ENCODE data around the gene CCZ1. TPM values are rescaled to one million over a fixed set of nuclear protein-coding genes. Genes with fewer than 3 reads are reported as not detected.
"Not testable (repeated sequence)": the region's sequence is repeated elsewhere in the genome, so short reads cannot be mapped to it uniquely, and the experiment has no call there.

Gene CCZ1
- total and polyA plus RNA-seq, 2 of the 13 experiments (the other 11 are each of a cell fraction or from before 2014, with no cell fraction given), result 19.1 to 66.7 TPM

DNA sequence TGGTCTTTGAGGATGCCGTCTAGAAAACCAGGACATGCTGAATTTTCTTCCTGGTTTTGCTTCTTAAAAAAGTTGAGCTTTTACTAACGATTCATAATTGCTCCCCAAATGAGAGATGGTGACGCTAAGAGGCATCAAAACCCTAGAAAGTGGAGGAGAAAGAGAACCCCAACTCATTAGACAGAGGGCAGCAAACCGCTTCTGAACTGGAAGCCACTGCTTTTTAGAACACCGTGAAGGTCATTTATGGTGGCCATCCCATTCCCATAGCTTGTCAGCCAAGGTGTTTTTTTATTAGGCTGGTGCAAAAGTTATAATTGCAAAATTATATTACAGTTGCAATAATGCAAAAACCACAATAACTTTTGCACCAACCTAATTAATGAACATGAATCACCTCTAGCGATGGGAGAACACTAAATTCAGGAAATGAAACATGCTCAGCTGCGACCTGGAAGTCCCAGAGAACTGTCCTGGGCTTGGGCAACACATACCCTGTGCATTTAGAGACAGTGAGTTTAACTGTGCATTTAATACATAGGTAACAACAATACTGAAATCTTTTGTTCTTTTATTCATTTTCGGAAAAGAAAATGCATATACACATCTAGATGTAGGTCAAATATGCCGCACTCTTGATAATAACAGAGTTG lies 33.1 kb upstream of the CCZ1 start:
- peaks cover 19% of the 10 kb centered on the region for H3K4me1 ChIP-seq (ENCODE audit: insufficient read depth, low read length)
- DNase-seq (ENCODE audit: low spot score); POLR2A ChIA-PET; H3K4me2 ChIP-seq (ENCODE audit: low read depth, low read length); H3K27ac ChIP-seq (ENCODE audit: extremely low read length, insufficient read depth, low read length); in situ Hi-C loops (cut with HindIII; ENCODE audit: extremely low pct_ligation_motif_present, low pct_unique_long_range_greater_than_20kb); H3K4me3 ChIP-seq (replicated peaks in 1 of 3; ENCODE audit: insufficient read depth in 1 of 3, low read depth in 2 of 3, low read length in 3 of 3); H3K79me2 ChIP-seq (ENCODE audit: insufficient read depth, low read length); H3K9me3 ChIP-seq (ENCODE audit: low read length); H3K9ac ChIP-seq (ENCODE audit: insufficient read depth, low read depth, low read length); CTCF ChIA-PET (ENCODE audit: low intra/inter-chr PET ratio, low total read pairs); H3K36me3 ChIP-seq (replicated peaks in 1 of 2; ENCODE audit: control insufficient read depth in 1 of 2, insufficient read depth in 2 of 2, low read length in 2 of 2); H4K20me1 ChIP-seq (ENCODE audit: insufficient read depth, low read length); H3K27me3 ChIP-seq (ENCODE audit: control insufficient read depth in 1 of 2, insufficient read depth in 2 of 2, low read length in 2 of 2); intact Hi-C loops (cut with micrococcal nuclease; ENCODE audit: unreplicated experiment); H2AFZ ChIP-seq (ENCODE audit: low read length); ATAC-seq; BruUV-seq (replicated peaks): not testable (repeated sequence)
- WGBS (ENCODE audit: low lambda C conversion rate), result 19% methylated on average over 9 of the region's 9 CpGs
- peak; percentile 23 for FAIRE-seq
- peak; percentile 30; the same call in 1 of the 2 replicates for TF ChIP-seq STAG1 (CRISPR knock-in tag; IDR thresholded peaks at IDR 0.05)
- TF ChIP-seq, protein P1, sequence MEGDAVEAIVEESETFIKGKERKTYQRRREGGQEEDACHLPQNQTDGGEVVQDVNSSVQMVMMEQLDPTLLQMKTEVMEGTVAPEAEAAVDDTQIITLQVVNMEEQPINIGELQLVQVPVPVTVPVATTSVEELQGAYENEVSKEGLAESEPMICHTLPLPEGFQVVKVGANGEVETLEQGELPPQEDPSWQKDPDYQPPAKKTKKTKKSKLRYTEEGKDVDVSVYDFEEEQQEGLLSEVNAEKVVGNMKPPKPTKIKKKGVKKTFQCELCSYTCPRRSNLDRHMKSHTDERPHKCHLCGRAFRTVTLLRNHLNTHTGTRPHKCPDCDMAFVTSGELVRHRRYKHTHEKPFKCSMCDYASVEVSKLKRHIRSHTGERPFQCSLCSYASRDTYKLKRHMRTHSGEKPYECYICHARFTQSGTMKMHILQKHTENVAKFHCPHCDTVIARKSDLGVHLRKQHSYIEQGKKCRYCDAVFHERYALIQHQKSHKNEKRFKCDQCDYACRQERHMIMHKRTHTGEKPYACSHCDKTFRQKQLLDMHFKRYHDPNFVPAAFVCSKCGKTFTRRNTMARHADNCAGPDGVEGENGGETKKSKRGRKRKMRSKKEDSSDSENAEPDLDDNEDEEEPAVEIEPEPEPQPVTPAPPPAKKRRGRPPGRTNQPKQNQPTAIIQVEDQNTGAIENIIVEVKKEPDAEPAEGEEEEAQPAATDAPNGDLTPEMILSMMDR (CRISPR knock-in tag; IDR thresholded peaks at IDR 0.05), result peak; percentile 20; the same call in 1 of the 2 replicates

DNA sequence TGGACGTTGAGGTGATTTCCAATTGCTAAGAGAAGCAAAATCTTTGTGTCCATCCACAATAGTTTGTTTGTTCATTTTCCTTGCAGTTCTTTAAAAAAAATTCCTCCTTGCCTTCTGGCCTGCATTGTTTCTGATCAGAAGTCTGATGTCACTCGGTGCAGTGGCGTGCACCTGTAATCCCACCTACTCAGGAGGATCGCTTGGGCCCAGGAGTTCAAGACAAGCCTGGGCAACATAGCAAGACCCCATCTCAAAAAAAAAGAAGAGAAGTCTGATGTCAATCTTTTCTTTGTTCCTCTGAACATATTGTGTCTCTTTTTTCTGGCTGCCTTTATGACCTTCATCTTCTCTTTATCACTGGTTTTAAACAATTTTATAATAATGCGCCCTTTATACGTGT lies 31.5 kb upstream of the CCZ1 start:
- no peak overlapping the region for H3K4me3 ChIP-seq (replicated peaks in 1 of 3; ENCODE audit: insufficient read depth in 1 of 3, low read depth in 2 of 3, low read length in 3 of 3)
- ChIA-PET CTCF (ENCODE audit: low intra/inter-chr PET ratio, low total read pairs) (no interaction called here), POLR2A (no interaction called here)
- TF ChIP-seq, protein P2, sequence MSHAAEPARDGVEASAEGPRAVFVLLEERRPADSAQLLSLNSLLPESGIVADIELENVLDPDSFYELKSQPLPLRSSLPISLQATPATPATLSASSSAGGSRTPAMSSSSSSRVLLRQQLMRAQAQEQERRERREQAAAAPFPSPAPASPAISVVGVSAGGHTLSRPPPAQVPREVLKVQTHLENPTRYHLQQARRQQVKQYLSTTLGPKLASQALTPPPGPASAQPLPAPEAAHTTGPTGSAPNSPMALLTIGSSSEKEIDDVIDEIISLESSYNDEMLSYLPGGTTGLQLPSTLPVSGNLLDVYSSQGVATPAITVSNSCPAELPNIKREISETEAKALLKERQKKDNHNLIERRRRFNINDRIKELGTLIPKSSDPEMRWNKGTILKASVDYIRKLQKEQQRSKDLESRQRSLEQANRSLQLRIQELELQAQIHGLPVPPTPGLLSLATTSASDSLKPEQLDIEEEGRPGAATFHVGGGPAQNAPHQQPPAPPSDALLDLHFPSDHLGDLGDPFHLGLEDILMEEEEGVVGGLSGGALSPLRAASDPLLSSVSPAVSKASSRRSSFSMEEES (CRISPR knock-in tag; IDR thresholded peaks at IDR 0.05), result no peak
- TF ChIP-seq ZNF44 (CRISPR knock-in tag; IDR thresholded peaks at IDR 0.05) (no peak), ZNF121 (CRISPR knock-in tag; IDR thresholded peaks at IDR 0.05) (peak; percentile 55; the same call in 1 of the 2 replicates)
- no peak overlapping the region for H3K27ac ChIP-seq (ENCODE audit: extremely low read length, insufficient read depth, low read length)
- H3K9me3 ChIP-seq (ENCODE audit: low read length), result no peaks in the 10 kb centered on the region
- FAIRE-seq, result no peak
- no peak for DNase-seq (ENCODE audit: low spot score)
- no peaks in the 10 kb centered on the region for H3K36me3 ChIP-seq (replicated peaks in 1 of 2; ENCODE audit: control insufficient read depth in 1 of 2, insufficient read depth in 2 of 2, low read length in 2 of 2)
- peaks cover 22% of the 10 kb centered on the region for H3K4me1 ChIP-seq (ENCODE audit: insufficient read depth, low read length)
- H2AFZ ChIP-seq (ENCODE audit: low read length), result no peak overlapping the region
- no peak for ATAC-seq
- no peaks in the 10 kb centered on the region for H3K79me2 ChIP-seq (ENCODE audit: insufficient read depth, low read length)
- in situ Hi-C loops (cut with HindIII; ENCODE audit: extremely low pct_ligation_motif_present, low pct_unique_long_range_greater_than_20kb), result no loop called here
- no peak overlapping the region for H3K9ac ChIP-seq (ENCODE audit: insufficient read depth, low read depth, low read length)
- no TSS peak for BruUV-seq (replicated peaks)
- H4K20me1 ChIP-seq (ENCODE audit: insufficient read depth, low read length), result no peaks in the 10 kb centered on the region
- H3K27me3 ChIP-seq (ENCODE audit: control insufficient read depth in 1 of 2, insufficient read depth in 2 of 2, low read length in 2 of 2), result peaks cover 0 to 3% of the 10 kb centered on the region in 2 experiments; a peak in 1 of 5 replicates
- intact Hi-C loops (cut with micrococcal nuclease; ENCODE audit: unreplicated experiment), result no loop called here
- no peak overlapping the region for H3K4me2 ChIP-seq (ENCODE audit: low read depth, low read length)
- WGBS (ENCODE audit: low lambda C conversion rate), result 44% methylated on average over 6 of the region's 6 CpGs
